Loucy (cell line): Measurements from ENCODE around the gene TBC1D8.

Source experiments
- EZH2phosphoT487 ChIP-seq: fragments of 200-600 bp; IDR thresholded peaks from 2 replicates; pipeline ENCODE4 v1.6.1; 2018; ENCODE audit warnings: antibody characterized with exemption, mild to moderate bottlenecking, moderate library complexity, borderline replicate concordance
- TF ChIP-seq, protein P1 (sequence below): fragments of 200-600 bp; sonication (generic); conservative IDR thresholded peaks from 2 replicates; pipeline ENCODE4 v1.5.1; 2014; ENCODE audit warnings: mild to moderate bottlenecking, antibody characterized with exemption, low read length

DNA sequence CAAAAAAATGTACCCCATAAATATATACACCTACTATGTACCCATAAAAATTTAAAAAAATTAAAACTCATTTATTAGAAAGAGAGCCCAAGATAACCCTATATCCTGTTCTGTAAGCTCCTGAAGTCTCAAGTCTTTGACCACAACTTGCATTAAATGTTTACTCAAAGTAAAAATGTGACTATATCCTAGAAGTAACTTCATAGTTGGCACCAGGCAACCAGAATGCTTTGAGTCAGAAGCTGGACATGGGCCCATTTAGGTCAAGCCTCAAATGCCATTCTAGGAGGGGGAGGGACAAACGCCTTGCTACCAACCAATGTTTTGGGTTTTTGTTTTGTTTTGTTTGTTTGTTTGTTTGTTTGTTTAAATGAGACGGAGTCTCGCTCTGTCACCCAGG, 9.3 kb upstream of the TBC1D8 start:
- no peak for TF ChIP-seq EZH2phosphoT487
- TF ChIP-seq, protein P1, sequence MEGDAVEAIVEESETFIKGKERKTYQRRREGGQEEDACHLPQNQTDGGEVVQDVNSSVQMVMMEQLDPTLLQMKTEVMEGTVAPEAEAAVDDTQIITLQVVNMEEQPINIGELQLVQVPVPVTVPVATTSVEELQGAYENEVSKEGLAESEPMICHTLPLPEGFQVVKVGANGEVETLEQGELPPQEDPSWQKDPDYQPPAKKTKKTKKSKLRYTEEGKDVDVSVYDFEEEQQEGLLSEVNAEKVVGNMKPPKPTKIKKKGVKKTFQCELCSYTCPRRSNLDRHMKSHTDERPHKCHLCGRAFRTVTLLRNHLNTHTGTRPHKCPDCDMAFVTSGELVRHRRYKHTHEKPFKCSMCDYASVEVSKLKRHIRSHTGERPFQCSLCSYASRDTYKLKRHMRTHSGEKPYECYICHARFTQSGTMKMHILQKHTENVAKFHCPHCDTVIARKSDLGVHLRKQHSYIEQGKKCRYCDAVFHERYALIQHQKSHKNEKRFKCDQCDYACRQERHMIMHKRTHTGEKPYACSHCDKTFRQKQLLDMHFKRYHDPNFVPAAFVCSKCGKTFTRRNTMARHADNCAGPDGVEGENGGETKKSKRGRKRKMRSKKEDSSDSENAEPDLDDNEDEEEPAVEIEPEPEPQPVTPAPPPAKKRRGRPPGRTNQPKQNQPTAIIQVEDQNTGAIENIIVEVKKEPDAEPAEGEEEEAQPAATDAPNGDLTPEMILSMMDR: no peak
